ENCODE measurements around the gene TOR2A. TPM values are rescaled to one million over a fixed set of nuclear protein-coding genes. Genes with fewer than 3 reads are reported as not detected.
A peak's percentile ranks its signal among the peaks of the same experiment; 100 is the strongest.

TOR2A gene
- total and polyA plus RNA-seq, 4 donors, result 8.8 to 30.8 (median 16.9) TPM

- ATAC-seq (ENCODE audit: insufficient read depth, low FRiP score), result peak; percentile 50
- DNase-seq, result peak; percentile 43 to 45 (median 43)
- Histone ChIP-seq H3K4me1 (ENCODE audit: control insufficient read depth in 5 of 5, insufficient read depth in 5 of 5, low read length in 5 of 5) (peaks cover 0 to 8% (median 2%) of the 10 kb centered on the region in 5 donors), H3K27ac (ENCODE audit: low read depth in 1 of 2, low read length in 1 of 2) (no peak overlapping the region), H3K9ac (ENCODE audit: insufficient read depth in 1 of 2, low read length in 2 of 2) (no peak overlapping the region), H3K36me3 (ENCODE audit: control insufficient read depth in 4 of 4, insufficient read depth in 4 of 4, low read length in 4 of 4) (peaks cover 0 to 35% (median 0%) of the 10 kb centered on the region in 4 donors), H3K4me3 (no peak overlapping the region), H3K27me3 (ENCODE audit: control insufficient read depth in 3 of 3, insufficient read depth in 3 of 3, low read length in 2 of 3) (peaks cover 0 to 13% (median 8%) of the 10 kb centered on the region in 3 donors), H3K9me3 (ENCODE audit: control insufficient read depth in 4 of 4, insufficient read depth in 3 of 4, low read length in 3 of 4) (peaks cover 0 to 3% (median 0%) of the 10 kb centered on the region in 4 donors)
- TF ChIP-seq CTCF (IDR thresholded peaks at IDR 0.05; ENCODE audit: control extremely low read depth, extremely low read depth), result no peak
- WGBS, 2 donors, result 53 to 83% methylated on average over 10 of the region's 10 CpGs
These were observed 16.4 kb upstream of the TOR2A start for GRCh38 chr9:127751269-127752054.

DNA sequence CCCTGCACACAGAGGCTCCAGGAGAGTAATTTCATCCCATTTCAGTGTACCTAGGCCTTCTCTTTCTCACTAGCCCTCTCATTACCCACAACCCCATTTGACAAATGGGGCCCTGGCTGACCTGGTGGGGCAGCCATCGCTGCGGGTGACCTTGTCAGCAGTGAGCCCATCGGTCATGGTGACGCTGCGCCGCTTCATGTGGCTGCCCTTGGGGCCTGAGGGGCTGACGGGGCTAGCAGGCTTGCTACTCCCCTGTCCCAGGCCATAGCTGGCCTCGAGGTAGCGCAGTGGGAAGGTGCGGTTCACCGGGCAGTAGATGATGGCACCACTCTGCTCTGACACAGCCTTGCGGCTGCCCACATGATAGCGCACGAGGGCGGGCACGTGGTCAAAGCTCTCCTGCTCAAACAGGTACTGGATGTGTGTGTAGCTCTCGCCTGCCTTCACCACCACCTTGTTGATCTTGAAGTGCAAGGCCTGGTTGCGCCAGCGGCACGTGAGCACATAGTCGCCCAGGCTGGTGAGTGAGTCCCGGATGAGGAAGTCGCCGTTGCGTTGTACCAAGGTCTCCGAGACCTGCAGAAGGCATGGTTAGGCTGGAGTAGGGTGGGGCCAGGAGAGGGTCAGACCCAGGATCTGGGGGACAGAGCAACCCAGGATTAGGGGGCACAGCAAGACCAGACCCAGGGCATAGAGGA is 14.1 kb upstream of the TOR2A start:
- Histone ChIP-seq H3K9ac (ENCODE audit: insufficient read depth in 1 of 2, low read length in 2 of 2) (no peak overlapping the region), H3K4me3 (no peak overlapping the region), H3K36me3 (ENCODE audit: control insufficient read depth in 4 of 4, insufficient read depth in 4 of 4, low read length in 4 of 4) (peaks cover 0 to 39% (median 0%) of the 10 kb centered on the region in 4 donors), H3K27ac (ENCODE audit: low read depth in 1 of 2, low read length in 1 of 2) (no peak overlapping the region), H3K4me1 (ENCODE audit: control insufficient read depth in 5 of 5, insufficient read depth in 5 of 5, low read length in 5 of 5) (peaks cover 0 to 5% (median 0%) of the 10 kb centered on the region in 5 donors), H3K9me3 (ENCODE audit: control insufficient read depth in 4 of 4, insufficient read depth in 3 of 4, low read length in 3 of 4) (peaks cover 0 to 3% (median 0%) of the 10 kb centered on the region in 4 donors), H3K27me3 (ENCODE audit: control insufficient read depth in 3 of 3, insufficient read depth in 3 of 3, low read length in 2 of 3) (peaks cover 0 to 3% (median 2%) of the 10 kb centered on the region in 3 donors)
- ATAC-seq (ENCODE audit: insufficient read depth, low FRiP score), result no peak
- TF ChIP-seq CTCF (IDR thresholded peaks at IDR 0.05; ENCODE audit: control extremely low read depth, extremely low read depth), result no peak
- no peak for DNase-seq
- 82 to 88% methylated on average over 26 of the region's 26 CpGs for WGBS, 2 donors

- Histone ChIP-seq H3K27ac (ENCODE audit: low read depth in 1 of 2, low read length in 1 of 2) (no peak overlapping the region), H3K4me1 (ENCODE audit: control insufficient read depth in 5 of 5, insufficient read depth in 5 of 5, low read length in 5 of 5) (peaks cover 0 to 5% (median 0%) of the 10 kb centered on the region in 5 donors), H3K9me3 (ENCODE audit: control insufficient read depth in 4 of 4, insufficient read depth in 3 of 4, low read length in 3 of 4) (peaks cover 0 to 3% (median 0%) of the 10 kb centered on the region in 4 donors), H3K27me3 (ENCODE audit: control insufficient read depth in 3 of 3, insufficient read depth in 3 of 3, low read length in 2 of 3) (peaks cover 0 to 3% (median 0%) of the 10 kb centered on the region in 3 donors), H3K4me3 (no peak overlapping the region), H3K36me3 (ENCODE audit: control insufficient read depth in 4 of 4, insufficient read depth in 4 of 4, low read length in 4 of 4) (peaks cover 0 to 40% (median 0%) of the 10 kb centered on the region in 4 donors), H3K9ac (ENCODE audit: insufficient read depth in 1 of 2, low read length in 2 of 2) (no peak overlapping the region)
- no peak for DNase-seq
- no peak for ATAC-seq (ENCODE audit: insufficient read depth, low FRiP score)
- no peak for TF ChIP-seq CTCF (IDR thresholded peaks at IDR 0.05; ENCODE audit: control extremely low read depth, extremely low read depth)
- 78 to 90% methylated on average over 15 of the region's 15 CpGs for WGBS, 2 donors
These were observed 12.0 kb upstream of the TOR2A start for GRCh38 chr9:127746959-127747569.
